Measurements from ENCODE around the gene R3HDM4.
A peak's percentile ranks its signal among the peaks of the same experiment; 100 is the strongest.

The R3HDM4 gene

DNA sequence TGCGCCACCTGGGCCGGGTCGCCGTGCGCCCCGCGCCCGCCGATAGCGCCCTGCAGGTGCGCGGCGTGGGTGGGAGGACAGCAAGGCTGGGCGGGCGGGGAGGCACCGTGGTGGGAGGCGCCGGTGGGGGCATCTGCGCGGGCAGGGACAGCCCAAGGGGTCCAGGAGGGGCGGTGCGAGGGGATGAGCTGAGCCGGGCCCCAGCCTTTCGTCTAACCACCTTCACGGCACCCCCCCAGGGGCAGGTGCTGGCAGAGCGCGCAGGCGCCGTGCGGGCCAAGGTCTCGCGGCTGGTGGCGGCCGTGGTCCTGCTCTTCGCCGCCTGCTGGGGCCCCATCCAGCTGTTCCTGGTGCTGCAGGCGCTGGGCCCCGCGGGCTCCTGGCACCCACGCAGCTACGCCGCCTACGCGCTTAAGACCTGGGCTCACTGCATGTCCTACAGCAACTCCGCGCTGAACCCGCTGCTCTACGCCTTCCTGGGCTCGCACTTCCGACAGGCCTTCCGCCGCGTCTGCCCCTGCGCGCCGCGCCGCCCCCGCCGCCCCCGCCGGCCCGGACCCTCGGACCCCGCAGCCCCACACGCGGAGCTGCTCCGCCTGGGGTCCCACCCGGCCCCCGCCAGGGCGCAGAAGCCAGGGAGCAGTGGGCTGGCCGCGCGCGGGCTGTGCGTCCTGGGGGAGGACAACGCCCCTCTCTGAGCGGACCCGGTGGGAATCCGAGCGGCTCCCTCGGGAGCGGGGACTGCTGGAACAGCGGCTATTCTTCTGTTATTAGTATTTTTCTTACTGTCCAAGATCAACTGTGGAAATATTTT is 7.2 kb upstream of the R3HDM4 start:
- TF ChIP-seq ZFX (IDR thresholded peaks at IDR 0.05; ENCODE audit: borderline replicate concordance) (no peak), CTCF (IDR thresholded peaks at IDR 0.05) (peak; percentile 15; the same call in 1 of the 2 replicates)
- H3K27ac ChIP-seq, result peak overlapping the region; percentile 84

DNA sequence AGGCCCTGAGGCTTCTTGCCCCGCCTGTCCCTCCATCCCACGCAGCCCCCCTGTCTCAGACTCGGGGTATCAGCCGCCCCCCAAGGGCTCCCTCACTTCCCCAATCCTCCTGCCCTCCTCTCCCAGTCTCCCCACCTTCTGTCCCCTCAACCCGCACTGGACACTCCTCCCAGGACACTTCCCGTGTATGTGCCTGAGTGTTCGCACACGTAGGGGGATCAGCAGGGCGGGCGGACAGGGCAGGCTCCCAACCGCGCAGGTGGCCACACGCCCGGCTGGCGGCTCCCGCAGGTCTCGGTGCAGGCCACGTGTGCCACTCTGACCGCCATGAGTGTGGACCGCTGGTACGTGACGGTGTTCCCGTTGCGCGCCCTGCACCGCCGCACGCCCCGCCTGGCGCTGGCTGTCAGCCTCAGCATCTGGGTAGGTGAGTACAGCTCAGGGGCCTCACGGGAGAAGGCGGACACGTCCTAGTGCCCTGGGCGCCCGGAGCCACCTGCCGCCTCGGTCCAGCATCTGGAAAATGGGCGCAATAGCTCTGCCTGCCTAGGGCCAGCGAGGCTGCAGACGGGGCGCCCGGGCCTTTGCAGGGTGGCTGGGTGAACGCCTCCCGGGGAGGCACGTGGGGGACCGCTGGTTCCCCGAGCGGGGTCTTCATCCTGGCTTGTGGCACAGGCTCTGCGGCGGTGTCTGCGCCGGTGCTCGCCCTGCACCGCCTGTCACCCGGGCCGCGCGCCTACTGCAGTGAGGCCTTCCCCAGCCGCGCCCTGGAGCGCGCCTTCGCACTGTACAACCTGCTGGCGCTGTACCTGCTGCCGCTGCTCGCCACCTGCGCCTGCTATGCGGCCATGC is 6.4 kb upstream of the R3HDM4 start:
- TF ChIP-seq ZFX (IDR thresholded peaks at IDR 0.05; ENCODE audit: borderline replicate concordance), result no peak
- peak overlapping the region; percentile 84 for H3K27ac ChIP-seq

GRCh38 chr19:918481-919198 is 5.6 kb upstream of the R3HDM4 start:
- TF ChIP-seq ZFX (IDR thresholded peaks at IDR 0.05; ENCODE audit: borderline replicate concordance), result no peak
- no peak for TF ChIP-seq CTCF (IDR thresholded peaks at IDR 0.05)
- peak overlapping the region; percentile 84 for H3K27ac ChIP-seq

DNA sequence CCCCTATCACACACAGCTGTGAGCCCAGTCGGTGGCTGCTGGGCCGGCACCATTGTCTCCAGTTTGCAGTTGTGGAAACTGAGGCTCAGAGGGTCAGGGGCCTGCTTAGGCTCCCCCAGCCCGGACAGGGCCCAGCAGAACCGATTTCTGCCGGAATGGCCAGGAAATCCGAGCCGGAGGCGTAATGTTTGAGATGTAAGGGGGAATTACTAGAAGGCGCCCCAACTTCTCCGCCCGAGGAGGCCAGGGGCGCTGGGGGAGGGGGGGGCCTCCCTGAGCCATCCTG is 5.1 kb upstream of the R3HDM4 start:
- H3K27ac ChIP-seq, result 0 out of 2 replicates have a peak overlapping the region, but pooled peaks have one; percentile 29
- TF ChIP-seq ZFX (IDR thresholded peaks at IDR 0.05; ENCODE audit: borderline replicate concordance), result no peak
- TF ChIP-seq CTCF (IDR thresholded peaks at IDR 0.05), result no peak

DNA sequence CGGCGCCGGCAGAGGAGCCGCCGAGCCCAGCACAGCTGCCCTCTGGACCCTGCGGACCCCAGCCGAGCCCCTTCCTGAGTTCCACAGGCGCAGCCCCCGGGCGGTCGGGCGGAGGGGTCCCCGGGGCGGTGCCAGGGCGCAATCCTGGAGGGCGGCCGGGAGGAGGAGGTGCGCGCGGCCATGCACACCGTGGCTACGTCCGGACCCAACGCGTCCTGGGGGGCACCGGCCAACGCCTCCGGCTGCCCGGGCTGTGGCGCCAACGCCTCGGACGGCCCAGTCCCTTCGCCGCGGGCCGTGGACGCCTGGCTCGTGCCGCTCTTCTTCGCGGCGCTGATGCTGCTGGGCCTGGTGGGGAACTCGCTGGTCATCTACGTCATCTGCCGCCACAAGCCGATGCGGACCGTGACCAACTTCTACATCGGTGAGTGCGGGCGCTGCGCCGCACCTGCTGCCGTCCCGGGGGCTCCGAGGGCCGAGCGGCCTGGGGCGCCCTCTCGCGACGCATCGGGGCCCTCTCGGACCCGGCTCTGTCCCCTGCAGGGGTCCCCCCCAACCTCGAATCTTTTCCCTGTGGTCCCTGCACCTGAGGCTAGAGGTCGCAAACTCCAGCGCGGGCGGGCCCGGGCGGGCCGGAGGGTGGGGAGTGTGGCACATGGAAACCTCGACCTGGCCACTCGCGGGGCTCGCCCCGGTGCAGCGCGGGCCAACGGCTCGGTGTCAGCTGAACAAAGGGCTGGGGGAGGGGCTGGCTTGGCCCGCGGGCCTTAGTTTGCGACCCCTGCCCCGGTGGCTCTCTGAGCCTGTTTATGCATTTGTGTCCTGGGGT is 4.5 kb upstream of the R3HDM4 start, which contains the start of gene KISS1R:
Gene KISS1R, plus strand, starts transcription at position 11 of the 829 bp plus-strand sequence. Its CDS starts 170 bp downstream, at position 181.
- peak; percentile 65 for TF ChIP-seq CTCF (IDR thresholded peaks at IDR 0.05)
- no peak for TF ChIP-seq ZFX (IDR thresholded peaks at IDR 0.05; ENCODE audit: borderline replicate concordance)
- 0 out of 2 replicates have a peak within 1 kb of the TSS, but pooled peaks have one; percentile 29 for H3K27ac ChIP-seq

GRCh38 chr19:916645-917322 is 3.8 kb upstream of the R3HDM4 start:
- H3K27ac ChIP-seq, result no peak overlapping the region
- TF ChIP-seq CTCF (IDR thresholded peaks at IDR 0.05) (no peak), ZFX (IDR thresholded peaks at IDR 0.05; ENCODE audit: borderline replicate concordance) (no peak)

Data from 22Rv1 (cell line).